Hippocampal formation (tissue), 2 donors: Measurements from ENCODE around the gene SOX13.
"Not testable (repeated sequence)": the region's sequence is repeated elsewhere in the genome, so short reads cannot be mapped to it uniquely, and the experiment has no call there.

Source experiments
- DNase-seq, 2 donors: peaks; one replicate each; lab custom pipeline; 2025; lab: John Stamatoyannopoulos, UW

Gene SOX13

DNA sequence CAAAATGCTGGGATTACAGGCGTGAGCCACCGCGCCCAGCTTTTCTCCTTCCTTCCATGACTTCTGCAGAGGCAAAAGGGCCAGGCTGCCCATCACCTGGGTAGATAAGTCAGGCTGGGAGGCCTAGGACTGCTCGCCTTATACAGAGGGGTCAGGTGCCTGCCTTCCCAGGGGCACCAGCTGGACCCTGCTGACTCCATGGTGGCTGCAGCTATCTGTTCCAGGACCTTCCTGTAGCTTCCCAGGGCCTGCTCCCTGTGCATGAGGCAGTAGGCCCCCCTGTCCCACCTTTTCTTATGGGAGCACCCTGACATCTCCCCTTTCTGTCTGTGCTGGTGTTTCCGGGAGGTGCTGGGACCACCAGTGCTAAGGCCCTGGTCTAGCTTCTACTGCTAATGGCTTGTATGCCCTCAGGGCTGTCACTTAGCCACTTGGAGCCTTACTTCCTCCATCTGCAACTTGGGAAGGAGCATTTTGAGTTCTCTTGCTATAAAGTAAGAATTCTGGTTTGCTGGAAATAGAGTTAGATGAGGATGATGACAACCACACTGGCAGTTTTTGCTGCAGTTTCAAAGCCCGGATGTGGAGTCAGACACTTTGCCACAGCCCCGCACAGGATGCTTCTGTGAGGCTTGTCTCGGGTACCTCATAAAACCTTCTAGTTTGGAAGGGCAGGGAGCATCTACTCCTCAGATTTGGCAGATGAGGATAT, 14.4 kb downstream of the SOX13 start:
- DNase-seq: no peak

DNA sequence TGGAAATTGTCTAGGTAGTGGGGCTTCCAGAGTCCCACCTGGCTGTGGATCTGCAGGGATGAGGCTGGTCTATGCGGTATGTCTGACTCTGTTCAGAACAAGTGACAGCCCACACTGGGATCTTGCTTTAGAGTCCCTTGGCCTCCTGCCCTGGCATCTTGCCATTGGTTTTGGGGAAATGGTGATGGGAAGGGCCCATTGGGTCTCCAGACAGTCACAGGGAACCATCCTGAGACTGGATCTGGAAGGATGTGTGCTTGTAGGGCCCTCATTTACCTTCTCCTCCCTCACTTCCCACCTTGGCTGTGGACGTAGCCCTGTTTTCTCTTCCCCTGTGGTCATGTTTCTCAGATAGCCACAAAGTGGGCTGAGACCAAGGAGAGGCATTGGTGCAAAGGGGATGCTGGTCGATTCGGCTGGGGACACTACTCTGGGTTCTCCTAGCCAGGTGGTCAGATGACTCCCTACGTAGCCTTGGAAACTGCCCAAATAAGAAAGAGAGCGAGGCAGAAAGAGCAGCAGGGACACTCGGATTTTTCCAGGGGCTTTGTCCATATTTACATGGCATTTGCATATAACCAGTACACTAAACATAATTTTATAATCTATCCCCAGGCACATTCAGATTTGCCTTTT, 15.1 kb downstream of the SOX13 start:
- no peak for DNase-seq

DNA sequence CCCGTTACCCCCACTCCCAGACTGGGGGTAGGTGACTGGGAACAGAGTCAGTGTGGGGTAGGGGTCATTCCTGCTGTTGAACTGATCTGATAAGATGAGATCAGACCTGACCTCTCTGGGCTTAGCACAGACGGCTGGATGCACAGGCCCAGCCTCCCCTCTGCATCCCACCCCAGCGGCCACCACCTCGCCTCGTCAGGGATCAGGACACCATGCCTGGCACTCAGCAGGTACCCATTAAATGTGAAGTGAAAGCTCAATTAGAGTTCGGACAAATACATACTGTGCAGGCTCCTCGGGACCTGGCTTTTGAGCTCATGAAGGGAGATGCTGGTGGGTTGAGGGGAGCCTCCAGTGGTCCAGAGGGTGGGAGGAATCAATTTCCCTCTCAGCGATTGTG, 15.7 kb downstream of the SOX13 start:
- no peak for DNase-seq

DNA sequence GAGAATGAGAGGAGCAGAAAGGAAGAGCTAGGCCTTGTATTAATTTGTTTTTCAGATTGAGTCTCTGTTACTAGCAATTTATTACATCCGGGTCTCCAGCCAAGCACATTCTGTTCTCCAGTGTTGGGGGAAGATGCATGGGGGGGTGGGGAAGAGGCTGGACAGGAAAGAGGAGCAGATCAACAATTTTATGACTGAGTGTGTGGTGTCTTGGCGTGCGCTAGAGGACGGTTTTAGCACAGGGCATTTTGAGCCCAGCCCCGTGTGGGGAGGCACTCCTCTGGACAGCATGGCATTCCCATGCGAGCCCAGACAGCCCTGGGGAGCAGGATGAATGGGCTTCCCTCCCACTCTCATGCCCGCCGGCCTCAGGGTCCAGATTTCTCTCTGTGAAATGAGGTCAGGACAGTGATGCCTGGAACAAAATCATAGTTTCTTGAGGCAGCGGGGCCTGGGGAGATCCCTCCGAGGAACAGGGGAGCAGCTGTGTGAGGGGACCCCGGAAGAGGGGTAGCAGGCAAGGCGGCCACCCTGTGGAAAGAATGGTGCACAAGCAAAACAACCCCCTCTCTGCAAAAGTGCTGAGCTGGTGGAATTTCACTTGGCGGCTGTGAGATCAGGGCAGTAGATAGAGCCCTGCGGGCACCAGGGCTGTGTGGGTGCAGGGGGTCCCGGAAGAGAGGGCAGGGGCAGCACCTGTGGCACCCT, 16.3 kb downstream of the SOX13 start:
- DNase-seq: no peak

DNA sequence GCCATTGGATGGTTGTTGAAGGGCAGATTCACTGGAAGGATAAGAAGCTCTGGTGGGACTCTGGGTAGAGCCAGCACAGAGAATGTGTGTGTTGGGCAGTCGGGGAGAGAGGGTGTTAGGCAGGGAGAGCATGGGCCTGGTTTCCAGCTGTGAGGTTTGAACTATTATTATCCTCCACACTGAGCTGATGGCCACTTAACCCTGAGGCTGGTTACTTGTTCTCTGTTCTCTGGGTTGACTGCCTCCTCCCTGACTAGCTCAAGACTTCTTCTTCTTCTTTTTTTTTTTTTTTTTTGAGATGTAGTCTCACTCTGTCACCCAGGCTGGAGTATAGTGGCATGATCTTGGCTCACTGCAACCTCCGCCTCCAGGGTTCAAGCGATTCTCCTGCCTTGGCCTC, 17.2 kb downstream of the SOX13 start:
- not testable (repeated sequence) for DNase-seq

DNA sequence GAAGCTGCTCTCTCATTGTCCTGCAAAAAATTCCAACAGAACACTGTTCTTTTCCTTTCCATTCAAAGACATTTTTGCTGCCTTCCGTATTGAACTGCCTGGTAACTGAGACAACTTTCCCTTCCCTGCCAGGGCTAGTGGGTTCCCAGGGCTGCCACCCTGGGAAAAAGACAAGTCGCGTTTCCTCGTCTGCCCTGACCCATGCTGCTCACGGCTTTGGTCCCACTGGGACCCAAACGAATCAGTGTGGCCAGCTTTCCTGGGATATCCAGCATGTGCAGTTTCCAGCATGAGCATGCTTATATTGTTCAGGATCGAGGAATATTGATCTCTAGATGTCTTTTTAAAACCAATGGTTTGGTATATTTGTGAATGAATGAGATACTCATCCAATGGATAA, 18.2 kb downstream of the SOX13 start:
- no peak for DNase-seq

DNA sequence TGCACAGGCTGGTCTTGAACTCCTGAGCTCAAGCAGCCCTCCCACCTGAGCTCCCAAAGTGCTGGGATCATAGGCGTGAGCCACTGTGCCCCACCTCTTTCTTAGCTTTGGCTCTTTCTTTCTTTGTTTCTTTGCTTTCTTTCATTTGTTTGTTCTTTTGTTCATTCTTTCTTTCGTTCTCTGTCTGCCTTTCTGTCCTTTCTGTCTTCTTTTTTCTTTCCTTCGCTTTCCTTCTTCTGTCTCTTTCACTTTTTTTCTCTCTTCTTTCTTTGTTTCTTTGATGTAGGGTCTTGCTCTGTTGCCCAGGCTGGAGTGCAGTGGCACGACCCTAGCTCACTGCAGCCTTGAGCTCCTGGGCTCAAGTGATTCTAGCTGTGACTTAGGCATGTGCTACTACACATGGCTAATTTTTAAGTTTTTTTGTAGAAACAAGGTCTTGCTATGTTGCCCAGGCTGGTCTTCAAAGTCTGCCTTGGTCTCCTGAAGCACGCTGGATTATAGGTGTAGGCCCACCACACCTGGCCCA, 18.9 kb downstream of the SOX13 start:
- DNase-seq: no peak

DNA sequence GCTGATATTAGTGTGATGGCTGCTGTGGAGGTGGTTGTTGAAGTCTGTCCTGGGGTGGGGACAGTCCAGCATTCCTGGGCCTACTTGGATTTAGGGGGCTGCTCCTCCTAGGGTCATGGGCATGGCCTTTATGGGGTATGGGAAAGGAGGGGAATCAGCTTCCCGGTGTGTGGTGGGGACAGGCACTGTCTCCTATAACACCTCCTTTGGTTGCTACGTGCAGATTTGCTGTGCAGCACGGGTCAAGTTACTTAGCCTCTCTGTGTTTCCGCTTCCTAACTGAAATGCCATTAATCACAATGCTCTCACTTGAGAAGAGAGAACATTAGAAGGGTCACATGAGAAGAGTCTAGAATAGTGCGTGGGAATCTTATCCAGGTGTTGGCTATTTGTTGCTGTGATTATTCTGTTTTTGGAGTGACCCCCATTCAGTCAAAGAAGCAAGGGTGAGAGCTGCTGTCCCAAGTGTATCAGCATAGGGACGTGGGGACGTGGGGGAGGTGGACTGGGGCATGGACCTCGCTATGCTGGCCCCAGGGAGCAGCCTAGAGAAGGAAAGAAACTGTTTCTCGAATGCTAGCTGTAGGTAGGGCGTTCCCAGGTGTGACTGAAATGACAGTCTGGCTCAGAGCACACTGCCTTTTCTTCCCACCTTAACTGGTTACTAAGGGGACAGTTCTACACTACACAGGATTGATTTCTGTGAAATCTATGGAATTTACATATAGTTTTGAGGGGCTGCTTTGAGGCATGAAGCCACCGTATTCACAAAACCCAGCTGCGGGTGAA, 19.9 kb downstream of the SOX13 start:
- no peak for DNase-seq

DNA sequence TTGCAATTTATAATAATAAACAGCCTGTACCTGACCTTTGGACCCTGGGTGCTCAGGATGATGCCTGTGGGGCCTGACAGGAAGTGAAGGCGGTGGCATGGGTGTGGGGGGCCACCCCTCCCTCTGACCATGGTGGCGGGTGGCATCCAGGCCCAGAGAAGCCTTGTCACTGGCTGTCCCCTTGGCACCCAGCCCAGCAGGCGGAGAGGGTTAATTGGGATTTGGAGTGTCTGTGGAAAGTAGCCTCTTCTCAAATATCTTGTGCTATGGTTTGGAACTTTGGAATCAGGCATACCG, 20.5 kb downstream of the SOX13 start:
- DNase-seq: no peak

DNA sequence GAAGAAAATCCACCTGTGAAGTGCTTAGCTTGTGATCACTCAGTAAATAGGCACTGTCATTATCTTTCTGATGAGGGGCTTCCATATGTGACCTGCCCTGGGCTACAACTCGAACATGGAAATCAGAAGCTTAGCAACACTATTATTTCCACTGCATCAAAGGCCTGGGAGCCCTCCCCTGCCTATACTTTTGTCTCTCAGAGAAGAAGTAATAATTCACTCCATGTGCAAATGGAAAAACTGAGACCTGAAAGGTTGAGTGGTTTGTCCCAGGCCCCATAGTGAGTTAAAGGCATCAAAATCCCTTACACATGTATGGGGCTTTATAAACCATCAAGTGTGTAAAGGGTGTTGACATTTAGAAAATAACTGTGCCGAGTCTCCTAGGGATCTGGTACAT, 20.9 kb downstream of the SOX13 start:
- DNase-seq: no peak

DNA sequence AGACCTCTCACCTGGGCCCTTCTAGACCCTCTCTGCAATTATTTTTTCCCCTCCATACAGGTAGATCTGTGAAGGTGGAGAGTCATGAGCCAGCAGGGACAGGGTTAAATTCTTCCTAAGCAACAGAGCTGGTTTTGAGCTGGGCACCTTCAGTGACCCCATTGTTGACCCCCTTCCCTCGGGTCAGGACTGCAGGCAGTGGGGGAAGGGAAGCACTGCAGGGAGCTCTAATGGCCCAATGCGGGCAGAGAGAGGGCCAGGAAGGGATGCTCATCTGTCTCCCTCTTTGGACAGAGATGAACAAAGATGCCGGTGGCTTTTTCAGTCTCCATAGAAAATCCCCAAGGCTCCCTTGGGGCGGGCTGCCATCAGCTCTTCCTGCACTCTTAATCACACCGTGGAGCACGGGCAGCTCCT, 21.4 kb downstream of the SOX13 start:
- DNase-seq: no peak

DNA sequence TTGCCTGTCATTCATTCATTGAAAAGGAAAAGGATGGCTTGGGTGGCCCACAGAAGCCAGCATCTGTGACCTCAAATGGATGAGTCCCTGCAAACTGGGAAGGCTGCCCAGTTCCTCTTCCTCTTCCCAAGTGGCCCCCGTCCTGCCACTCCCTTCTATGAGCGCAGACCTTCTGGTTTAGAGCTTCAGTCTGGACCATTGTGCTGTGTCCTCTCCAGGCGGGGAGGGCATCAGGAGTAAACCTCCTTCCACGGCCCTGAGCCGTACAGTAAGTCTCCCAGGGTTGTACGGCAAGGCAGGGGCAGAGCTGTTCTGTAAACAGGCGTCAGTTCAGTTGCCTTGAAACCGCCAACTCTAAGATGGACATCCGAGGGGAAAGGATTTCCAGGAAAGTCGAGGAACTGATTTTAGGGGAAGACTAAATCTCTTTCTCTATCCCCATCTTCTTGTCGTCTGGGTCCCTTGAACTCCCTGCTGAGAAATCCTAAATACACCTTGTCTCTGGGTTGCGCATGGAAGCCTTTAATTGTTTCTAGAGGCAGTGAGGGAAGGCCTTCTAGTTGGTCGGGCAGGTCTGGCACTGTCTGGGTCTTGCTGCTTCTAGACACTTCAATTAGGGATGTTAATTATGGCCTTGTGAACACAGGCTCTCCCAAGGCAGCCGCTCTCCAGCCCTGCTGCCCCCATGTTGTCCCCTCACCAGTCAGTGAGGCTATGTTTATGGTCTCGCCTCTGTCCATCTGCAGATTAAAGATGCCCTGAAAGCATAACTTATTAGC, 22.1 kb downstream of the SOX13 start:
- DNase-seq: no peak

DNA sequence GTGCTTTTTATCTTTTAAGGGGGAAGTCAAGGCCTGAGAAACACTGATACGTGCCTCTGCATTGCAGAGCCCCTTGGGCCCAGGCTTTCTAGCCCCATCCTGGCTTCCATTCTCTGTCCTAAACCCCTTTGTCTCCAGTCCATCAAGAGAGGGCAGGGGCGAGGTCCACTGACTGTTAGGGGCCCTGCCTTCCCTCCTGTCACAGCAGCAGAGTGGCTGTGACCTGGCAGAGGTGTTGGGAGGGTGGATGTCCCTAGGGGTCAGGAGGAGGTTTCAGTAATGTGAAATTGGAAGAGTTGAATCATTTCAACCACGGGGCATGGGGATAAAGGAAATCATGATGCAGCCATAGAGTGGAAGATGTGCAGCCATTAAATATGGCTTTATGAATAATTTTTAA, 24.0 kb downstream of the SOX13 start:
- no peak for DNase-seq

DNA sequence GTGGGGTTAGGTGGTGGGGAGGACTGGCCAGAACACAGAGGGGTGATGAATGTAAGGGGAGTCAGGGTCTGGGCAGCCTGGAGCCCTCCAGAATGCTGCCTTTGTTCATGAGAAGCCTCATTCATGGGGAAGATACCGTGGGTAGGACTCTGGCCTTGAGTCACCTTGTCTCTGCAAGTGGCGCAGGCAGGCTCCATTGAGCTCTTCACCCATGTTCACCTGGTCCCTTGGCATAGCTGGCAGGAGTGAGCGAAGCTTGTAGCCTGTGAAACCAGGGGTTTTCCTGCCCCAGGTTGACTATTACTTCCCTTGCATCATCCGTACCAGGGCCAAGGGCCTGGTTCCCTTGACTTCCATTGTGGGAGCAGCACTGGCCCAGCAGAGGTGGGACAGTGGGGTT, 25.8 kb downstream of the SOX13 start:
- no peak for DNase-seq

DNA sequence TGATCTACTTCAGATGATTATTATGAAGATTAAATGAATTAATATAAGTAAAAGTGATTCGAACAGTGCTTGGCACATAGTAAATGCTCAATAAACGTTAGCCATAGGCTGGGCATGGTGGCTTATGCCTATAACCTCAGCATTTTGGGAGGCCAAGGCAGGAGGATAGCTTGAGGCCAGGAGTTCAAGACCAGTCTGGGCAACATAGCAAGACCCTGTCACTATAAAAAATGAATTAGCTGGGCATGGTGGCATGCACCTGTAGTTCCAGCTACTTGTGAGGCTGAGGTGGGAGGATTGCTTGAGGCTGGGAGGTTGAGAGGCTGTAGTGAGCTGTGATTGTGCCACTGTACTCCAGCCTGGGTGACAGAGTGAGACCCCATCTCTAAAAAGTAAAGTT, 26.8 kb downstream of the SOX13 start:
- not testable (repeated sequence) for DNase-seq

DNA sequence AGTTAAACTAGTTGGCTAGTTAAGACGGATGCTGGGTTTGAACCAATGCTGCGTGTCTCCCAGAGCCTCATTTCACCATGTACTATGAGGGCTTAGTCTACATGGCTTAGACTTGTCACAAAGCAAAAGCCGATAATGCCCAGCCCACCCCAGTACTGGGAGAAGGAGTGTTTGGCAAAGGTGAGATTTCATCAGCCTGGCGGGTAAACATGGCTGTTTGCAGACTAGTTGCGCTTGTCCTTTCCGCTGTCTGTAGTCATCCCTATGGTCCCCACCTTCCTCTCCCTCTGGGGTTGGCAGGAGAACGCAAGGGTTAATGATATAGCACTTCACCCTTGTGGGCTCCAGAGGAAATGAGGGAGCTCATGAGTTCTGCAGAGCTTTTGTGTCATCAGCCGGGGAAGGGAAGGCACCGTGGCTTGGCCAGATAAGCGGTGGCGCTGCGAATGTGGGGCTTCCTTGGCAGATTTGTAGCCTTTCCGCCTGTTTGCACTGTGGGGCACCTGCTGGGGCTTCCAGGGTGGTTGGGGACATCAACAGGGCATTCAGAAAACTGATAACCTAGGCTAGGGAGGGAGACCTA, 29.2 kb downstream of the SOX13 start:
- DNase-seq: no peak

DNA sequence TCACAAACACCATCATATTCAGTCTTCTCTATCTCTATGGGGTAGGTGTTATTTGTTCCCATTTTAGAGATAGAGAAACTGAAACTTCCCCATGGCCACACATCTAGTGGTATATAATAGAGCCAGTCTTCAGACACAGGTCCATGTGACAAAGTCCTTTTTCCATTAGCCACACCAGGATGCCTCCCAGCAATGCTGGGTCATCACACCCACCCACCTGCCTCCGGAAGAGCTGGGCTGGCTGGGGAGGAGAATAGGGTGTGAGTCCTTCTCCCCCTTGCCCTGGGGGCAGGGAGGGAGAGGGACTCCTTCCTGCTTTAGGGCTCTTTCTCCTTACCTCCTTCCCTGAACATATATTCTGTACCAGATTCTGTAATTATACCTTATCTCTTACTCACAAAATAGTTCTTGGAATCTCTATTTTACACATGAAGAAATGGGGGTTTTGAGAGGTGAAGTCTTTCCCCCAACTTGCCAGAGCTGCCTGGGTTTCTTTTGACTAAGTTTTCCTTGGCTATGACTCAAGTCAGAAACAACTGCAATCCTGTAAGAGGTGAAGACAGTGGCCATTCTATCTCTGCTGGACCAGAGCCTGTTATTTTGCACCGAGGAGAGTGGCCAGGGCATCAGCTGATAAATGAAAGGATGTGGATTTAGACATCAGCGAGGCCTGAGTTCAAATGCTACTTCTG, 30.0 kb downstream of the SOX13 start:
- DNase-seq: no peak

DNA sequence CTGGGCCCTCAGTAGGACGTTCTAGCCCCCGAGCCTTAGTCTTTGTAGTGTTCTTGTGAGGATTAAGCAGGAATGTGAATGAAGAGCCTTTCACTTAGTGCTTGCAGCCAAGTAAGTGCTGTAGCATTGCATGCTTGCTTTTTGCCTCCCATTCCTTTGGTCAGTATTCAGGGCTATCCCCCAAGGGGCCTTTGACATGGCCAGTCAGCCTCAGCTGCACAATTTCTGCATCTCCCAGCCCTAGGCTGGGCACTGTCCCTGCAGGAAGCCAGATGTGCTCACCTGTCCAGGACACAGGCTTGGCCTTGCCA, 30.5 kb downstream of the SOX13 start:
- no peak for DNase-seq

DNA sequence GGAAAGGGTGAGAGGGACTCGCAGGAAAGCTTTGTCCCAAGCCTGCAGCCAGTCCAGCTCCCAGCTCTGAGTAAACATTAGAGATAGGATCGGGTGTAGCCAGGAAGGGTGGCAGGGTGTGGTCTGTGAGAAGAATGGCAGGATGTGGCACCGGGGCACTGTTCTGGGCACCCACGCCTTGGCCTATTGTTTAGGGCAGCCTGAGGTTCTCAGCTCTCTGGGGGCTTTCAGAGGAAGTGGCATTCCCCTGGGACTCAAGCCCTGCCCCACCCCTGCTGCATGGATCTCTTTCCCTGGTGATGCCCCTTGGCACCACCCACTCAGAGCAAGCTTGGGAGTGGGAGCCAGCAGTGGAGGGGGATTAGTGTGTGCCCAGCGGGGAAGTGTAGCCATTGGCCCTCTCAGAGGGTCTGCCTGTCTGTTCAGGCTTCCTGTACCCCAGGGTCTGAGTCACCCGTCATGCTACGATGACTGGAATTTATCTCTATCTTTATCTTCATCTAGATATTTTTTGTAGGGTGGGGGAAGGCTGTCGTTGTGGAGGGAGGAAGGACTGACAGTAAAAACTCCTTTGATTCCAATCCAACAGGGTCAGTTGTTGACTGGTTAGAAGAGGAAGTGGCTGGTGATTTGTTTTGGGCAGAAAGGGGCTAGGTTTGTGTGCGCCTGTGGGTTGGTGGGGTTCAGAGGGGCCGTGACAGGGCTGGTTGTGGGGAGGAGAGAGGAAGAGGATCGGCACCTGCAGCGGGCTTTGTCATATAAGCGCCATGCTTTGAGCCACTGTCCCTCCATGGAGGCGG, 31.6 kb downstream of the SOX13 start:
- DNase-seq: no peak

DNA sequence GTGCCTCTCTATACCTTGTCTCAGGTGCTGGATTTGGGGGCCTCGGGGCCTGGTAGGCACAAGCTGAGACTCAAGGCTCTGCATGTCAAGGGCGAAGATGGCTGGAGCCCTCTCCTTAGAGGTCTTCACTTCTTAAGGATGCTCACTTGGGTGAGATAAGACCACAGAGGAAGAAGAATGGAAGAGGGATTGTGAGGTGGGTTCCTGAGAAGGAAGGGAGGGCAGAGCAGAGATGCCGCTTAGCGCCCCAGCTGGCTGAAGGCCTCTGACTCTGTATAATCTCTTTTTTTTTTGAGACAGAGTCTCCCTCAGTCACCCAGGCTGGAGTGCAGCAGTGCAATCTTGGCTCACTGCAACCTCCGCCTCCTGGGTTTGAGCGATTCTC, 32.2 kb downstream of the SOX13 start:
- no peak for DNase-seq
